OCI-LY1 (cell line): ENCODE measurements around the gene INPP4A.

ENCODE experiments used
- H2AFZ ChIP-seq: fragments of 200-600 bp; sonication (generic), shearing (Covaris generic); 2 replicates; pipeline ENCODE4 v1.6.0; 2014; ENCODE audit warnings: antibody characterized with exemption, mild to moderate bottlenecking, low read length
- H3F3A ChIP-seq: fragments of 200-600 bp; sonication (generic), shearing (Covaris generic); 2 replicates; pipeline ENCODE4 v1.6.0; 2014; ENCODE audit warnings: mild to moderate bottlenecking, antibody characterized with exemption, low read length, moderate library complexity; ENCODE audit not compliant: insufficient read depth
- H3K27ac ChIP-seq: fragments of 200-600 bp; sonication (generic); 2 replicates; pipeline ENCODE4 v1.5.1; 2014; ENCODE audit warnings: low read length, mixed run types, mild to moderate bottlenecking, low read depth; ENCODE audit not compliant: poor library complexity, severe bottlenecking
- H3K27me3 ChIP-seq: fragments of 200-600 bp; sonication (generic); 2 replicates; pipeline ENCODE4 v1.6.0; 2014; ENCODE audit warnings: antibody characterized with exemption, mild to moderate bottlenecking, low read length, moderate library complexity; ENCODE audit not compliant: insufficient read depth
- H3K36me3 ChIP-seq: fragments of 200-600 bp; sonication (generic); 2 replicates; pipeline ENCODE4 v1.6.1; 2014; ENCODE audit warnings: mild to moderate bottlenecking, antibody characterized with exemption, low read length, moderate library complexity, mixed read lengths; ENCODE audit not compliant: insufficient read depth
- H3K4me1 ChIP-seq: fragments of 200-600 bp; sonication (generic); 2 replicates; pipeline ENCODE4 v1.5.1; 2014; ENCODE audit warnings: mild to moderate bottlenecking, low read length, moderate library complexity; ENCODE audit not compliant: insufficient read depth, severe bottlenecking
- H3K4me2 ChIP-seq: fragments of 200-600 bp; sonication (generic), shearing (Covaris generic); 2 replicates; pipeline ENCODE4 v1.6.1; 2014; ENCODE audit warnings: low read length
- H3K4me3 ChIP-seq: fragments of 200-600 bp; sonication (generic); 2 replicates; pipeline ENCODE4 v1.5.1; 2014; ENCODE audit warnings: low read length, low read depth, mild to moderate bottlenecking, mixed read lengths; ENCODE audit not compliant: poor library complexity, severe bottlenecking
- H3K79me2 ChIP-seq: fragments of 200-600 bp; shearing (Covaris generic); 2 replicates; pipeline ENCODE4 v1.6.1; 2016; ENCODE audit warnings: mixed run types, low read length, mixed read lengths; ENCODE audit not compliant: insufficient read depth
- H3K9ac ChIP-seq: fragments of 200-600 bp; sonication (generic), shearing (Covaris generic); 2 replicates; pipeline ENCODE4 v1.6.1; 2014; ENCODE audit warnings: mild to moderate bottlenecking, low read length, mixed read lengths
- H3K9me2 ChIP-seq: fragments of 200-600 bp; sonication (generic), shearing (Covaris generic); 2 replicates; pipeline ENCODE4 v1.6.1; 2014; ENCODE audit warnings: low read depth, mild to moderate bottlenecking, low read length, mixed read lengths
- H3K9me3 ChIP-seq: fragments of 200-600 bp; shearing (Covaris generic); 2 replicates; pipeline ENCODE4 v1.6.1; 2014; ENCODE audit warnings: low read length, mixed read lengths
- H4K20me1 ChIP-seq: fragments of 200-600 bp; sonication (generic), shearing (Covaris generic); 2 replicates; pipeline ENCODE4 v1.6.0; 2016; ENCODE audit warnings: mild to moderate bottlenecking, low read length; ENCODE audit not compliant: insufficient read depth
- EZH2 ChIP-seq: fragments of 200-600 bp; sonication (generic), shearing (Covaris generic); IDR thresholded peaks from 2 replicates; pipeline ENCODE4 v1.8.0; 2017; ENCODE audit warnings: borderline replicate concordance, mixed run types, mild to moderate bottlenecking, antibody characterized with exemption, low read length, moderate library complexity, mixed read lengths
- TF ChIP-seq, protein P1 (sequence below): fragments of 200-600 bp; sonication (generic), shearing (Covaris generic); IDR thresholded peaks from 2 replicates; pipeline ENCODE4 v1.5.1; 2017; ENCODE audit warnings: mild to moderate bottlenecking, antibody characterized with exemption, low read length, moderate library complexity, mixed read lengths

The INPP4A gene

DNA sequence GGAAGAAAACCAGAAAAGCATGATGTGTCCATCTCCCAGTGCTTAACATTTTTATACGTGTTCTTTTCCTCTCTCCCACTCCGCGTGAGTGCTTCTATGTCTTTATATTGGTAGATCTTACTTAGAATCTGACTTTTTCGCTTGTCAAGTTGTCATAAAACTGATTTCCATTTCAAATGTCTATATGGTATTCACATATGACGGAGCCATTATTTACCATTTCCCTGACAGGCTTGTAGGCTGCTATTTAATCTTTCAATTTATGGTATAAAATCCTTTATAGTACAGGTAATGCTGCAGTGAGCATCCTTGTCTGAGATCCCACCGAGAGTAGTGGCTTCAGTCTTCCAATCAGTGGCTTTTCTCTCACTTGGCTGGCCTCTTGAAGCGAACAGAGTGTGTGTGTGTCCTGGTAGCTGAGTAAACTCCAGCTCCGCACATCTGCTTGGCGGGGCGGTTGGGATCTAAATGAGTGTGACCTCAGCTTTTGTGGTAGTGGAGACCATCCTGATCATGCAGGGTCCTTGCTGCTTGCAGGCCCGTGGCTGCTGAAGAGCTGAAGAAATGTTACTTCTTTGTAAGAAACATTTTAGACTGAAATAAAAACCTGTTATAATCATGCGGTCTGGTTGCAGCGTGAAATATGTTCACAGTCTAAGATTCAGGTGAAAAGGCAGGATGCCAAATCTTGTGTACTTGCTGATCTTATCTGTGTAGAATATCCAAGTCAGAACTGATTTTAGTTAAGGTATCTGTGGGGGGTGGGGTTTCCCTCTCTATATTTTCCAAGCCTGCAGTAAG is 40.2 kb downstream of the INPP4A start:
- Histone ChIP-seq H3F3A (no peaks in the 10 kb centered on the region), H3K27me3 (no peaks in the 10 kb centered on the region; the same call in 1 of the 2 replicates), H3K9me2 (no peaks in the 10 kb centered on the region), H3K4me3 (no peak overlapping the region), H3K4me1 (no peaks in the 10 kb centered on the region), H2AFZ (no peak overlapping the region), H3K9me3 (no peaks in the 10 kb centered on the region), H3K36me3 (no peaks in the 10 kb centered on the region), H3K27ac (no peak overlapping the region), H3K9ac (no peak overlapping the region), H4K20me1 (0 out of 2 replicates have a peak, but pooled peaks cover 2% of the 10 kb centered on the region), H3K4me2 (no peak overlapping the region), H3K79me2 (no peaks in the 10 kb centered on the region)
- TF ChIP-seq, protein P1, sequence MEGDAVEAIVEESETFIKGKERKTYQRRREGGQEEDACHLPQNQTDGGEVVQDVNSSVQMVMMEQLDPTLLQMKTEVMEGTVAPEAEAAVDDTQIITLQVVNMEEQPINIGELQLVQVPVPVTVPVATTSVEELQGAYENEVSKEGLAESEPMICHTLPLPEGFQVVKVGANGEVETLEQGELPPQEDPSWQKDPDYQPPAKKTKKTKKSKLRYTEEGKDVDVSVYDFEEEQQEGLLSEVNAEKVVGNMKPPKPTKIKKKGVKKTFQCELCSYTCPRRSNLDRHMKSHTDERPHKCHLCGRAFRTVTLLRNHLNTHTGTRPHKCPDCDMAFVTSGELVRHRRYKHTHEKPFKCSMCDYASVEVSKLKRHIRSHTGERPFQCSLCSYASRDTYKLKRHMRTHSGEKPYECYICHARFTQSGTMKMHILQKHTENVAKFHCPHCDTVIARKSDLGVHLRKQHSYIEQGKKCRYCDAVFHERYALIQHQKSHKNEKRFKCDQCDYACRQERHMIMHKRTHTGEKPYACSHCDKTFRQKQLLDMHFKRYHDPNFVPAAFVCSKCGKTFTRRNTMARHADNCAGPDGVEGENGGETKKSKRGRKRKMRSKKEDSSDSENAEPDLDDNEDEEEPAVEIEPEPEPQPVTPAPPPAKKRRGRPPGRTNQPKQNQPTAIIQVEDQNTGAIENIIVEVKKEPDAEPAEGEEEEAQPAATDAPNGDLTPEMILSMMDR, result no peak
- TF ChIP-seq EZH2, result no peak

DNA sequence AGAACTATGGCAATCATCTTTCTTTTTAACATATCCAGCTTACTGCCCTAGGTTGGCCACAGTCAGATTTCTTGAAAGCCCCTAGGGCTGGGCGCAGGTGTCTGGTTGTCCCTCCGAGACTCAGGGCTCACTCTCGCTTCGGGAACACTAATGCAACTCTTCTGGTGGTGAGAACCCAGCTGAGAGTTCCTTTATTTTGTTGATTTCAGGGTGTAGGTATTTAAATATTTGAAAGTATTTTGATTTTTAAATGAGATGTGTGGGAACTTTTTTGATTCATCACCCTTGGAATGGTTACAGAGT is 40.7 kb downstream of the INPP4A start:
- no peaks in the 10 kb centered on the region; the same call in 1 of the 2 replicates for H3K27me3 ChIP-seq
- 0 out of 2 replicates have a peak, but pooled peaks cover 2% of the 10 kb centered on the region for H4K20me1 ChIP-seq
- H2AFZ ChIP-seq, result no peak overlapping the region
- no peaks in the 10 kb centered on the region for H3F3A ChIP-seq
- no peaks in the 10 kb centered on the region for H3K9me2 ChIP-seq
- no peak overlapping the region for H3K27ac ChIP-seq
- H3K79me2 ChIP-seq, result no peaks in the 10 kb centered on the region
- TF ChIP-seq, protein P1, result no peak
- no peak for TF ChIP-seq EZH2
- no peak overlapping the region for H3K4me2 ChIP-seq
- H3K4me1 ChIP-seq, result no peaks in the 10 kb centered on the region
- no peaks in the 10 kb centered on the region for H3K9me3 ChIP-seq
- no peaks in the 10 kb centered on the region for H3K36me3 ChIP-seq
- H3K4me3 ChIP-seq, result no peak overlapping the region
- H3K9ac ChIP-seq, result no peak overlapping the region

DNA sequence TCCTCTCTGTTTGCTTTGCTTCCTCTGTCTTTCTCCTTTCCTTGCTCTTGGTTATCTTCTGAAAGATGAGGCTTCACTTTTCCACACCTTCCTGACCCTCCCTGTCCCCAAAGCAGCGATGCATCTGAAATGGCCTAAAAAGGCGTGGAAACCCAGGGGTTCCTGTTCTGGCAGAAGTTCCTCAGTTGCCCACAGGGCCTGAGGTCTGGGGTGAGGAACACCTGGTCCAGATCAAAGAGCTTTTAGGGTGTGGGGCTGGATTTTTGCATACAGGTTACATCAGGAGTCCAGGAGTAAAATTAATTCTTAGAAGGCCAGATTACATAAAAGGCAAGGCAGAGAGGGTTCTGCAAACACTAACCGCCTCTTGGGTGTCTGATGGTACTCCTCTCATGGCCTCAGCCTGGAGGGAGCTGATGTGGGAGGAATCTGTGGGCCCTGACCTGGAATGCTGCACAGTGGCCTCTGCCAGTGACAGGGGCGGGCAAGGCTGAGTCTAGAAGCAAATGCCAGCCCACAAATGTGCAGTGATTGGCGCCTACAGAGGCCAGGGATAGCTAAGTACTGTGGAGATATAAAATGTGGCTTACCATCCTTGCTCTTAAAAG is 41.8 kb downstream of the INPP4A start:
- H3K36me3 ChIP-seq, result no peaks in the 10 kb centered on the region
- H3F3A ChIP-seq, result no peaks in the 10 kb centered on the region
- H2AFZ ChIP-seq, result no peak overlapping the region
- H3K4me1 ChIP-seq, result no peaks in the 10 kb centered on the region
- H3K4me2 ChIP-seq, result no peak overlapping the region
- no peak overlapping the region for H3K9ac ChIP-seq
- 0 out of 2 replicates have a peak, but pooled peaks cover 2% of the 10 kb centered on the region for H4K20me1 ChIP-seq
- H3K4me3 ChIP-seq, result no peak overlapping the region
- H3K9me2 ChIP-seq, result no peaks in the 10 kb centered on the region
- H3K27me3 ChIP-seq, result no peaks in the 10 kb centered on the region; the same call in 1 of the 2 replicates
- no peaks in the 10 kb centered on the region for H3K79me2 ChIP-seq
- TF ChIP-seq EZH2, result no peak
- no peak overlapping the region for H3K27ac ChIP-seq
- H3K9me3 ChIP-seq, result no peaks in the 10 kb centered on the region
